Activated CD4-positive, alpha-beta T cell treated with anti-CD3 and anti-CD28 coated beads, Interleukin-2, amount 10 ng/mL, durations not matched to agents 24 days and 14 days (primary cell): Measurements from ENCODE around the gene EPGN. TPM values are rescaled to one million over a fixed set of nuclear protein-coding genes. Genes with fewer than 3 reads are reported as not detected.

Experiments used
- DNase-seq: peaks from one replicate; pipeline ENCODE4 v3.0.0; 2022
- H3K27ac Mint-ChIP-seq: one replicate; pipeline ENCODE4 v1.8.0; 2022; ENCODE audit warnings: mild to moderate bottlenecking, mixed read lengths
- H3K27me3 Mint-ChIP-seq: one replicate; pipeline ENCODE4 v1.8.0; 2022; ENCODE audit warnings: mixed read lengths
- H3K36me3 Mint-ChIP-seq: one replicate; pipeline ENCODE4 v1.8.0; 2022; ENCODE audit warnings: low read depth, mild to moderate bottlenecking, mixed read lengths
- H3K4me1 Mint-ChIP-seq: one replicate; pipeline ENCODE4 v1.8.0; 2021; ENCODE audit warnings: mixed read lengths
- H3K4me3 Mint-ChIP-seq: one replicate; pipeline ENCODE4 v1.8.0; 2022; ENCODE audit warnings: mild to moderate bottlenecking, moderate library complexity, mixed read lengths
- H3K9me3 Mint-ChIP-seq: one replicate; pipeline ENCODE4 v1.8.0; 2021; ENCODE audit warnings: mixed read lengths
- intact Hi-C: fragments of 100-400 bp; cut with micrococcal nuclease; formaldehyde crosslinking; loops from one replicate; pipeline ENCODE4 v1.15.1; 2023
- total RNA-seq: library from RNA; stranded (reverse); gene quantifications from 2 replicates; pipeline ENCODE4 v1.2.3, GENCODE V29; 2022

Gene EPGN
- total RNA-seq, 1 donor from 2014 or later = not detected

DNA sequence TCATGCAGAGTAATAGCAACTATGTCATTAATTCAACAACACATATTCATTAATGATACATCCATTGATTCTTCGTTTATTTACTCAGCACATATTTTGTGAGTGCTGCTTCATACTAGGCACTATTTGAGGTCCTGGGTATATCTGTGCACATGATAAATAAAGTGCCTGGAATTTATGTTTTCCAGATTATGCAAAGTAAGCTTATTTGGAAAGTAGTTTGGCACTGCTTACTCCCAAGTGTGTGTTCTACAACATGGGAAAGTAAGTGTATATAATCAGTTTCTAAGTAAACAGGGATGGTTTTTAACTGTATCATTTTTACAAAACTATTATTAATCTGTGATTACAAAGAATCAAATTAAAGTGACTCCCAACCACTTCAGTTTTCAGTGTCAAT, 16.8 kb upstream of the EPGN start:
- intact Hi-C loops = no loop called here

DNA sequence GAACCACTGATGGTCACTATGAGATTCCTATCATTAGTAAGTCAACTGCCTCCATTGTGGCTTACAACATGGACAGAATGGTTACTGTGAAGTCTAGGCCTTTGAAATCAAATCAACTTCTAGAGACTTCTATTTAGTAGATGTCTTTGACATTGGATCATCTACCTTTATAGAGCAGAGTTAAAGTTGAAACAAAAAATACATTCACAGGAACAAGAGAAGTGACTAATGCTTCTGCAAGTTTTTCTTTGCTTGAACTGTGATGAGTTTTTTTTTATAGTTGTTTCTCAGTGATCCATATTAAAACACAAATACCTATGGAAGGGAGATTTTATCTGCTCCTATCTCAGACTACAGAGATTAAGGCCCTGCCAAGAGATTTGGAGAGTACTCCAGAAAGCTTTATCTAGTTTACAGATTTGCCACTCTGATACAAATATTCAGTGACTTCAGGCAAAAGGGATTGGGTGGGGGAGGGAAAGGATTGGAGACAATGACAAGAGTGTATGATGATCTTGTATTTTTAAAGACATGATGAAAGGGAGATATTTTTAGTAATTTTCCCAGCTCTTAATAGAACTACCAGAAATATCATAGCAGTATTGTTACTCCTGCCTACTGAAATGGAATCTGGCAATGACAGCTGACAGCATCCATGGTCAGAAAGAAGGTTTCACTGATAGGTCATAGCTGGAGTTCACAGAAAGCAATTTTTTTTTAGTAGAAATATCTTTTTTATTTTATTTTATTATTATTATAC, 16.0 kb upstream of the EPGN start:
- Mint-ChIP-seq H3K27me3 (no peaks in the 10 kb centered on the region), H3K4me1 (no peaks in the 10 kb centered on the region), H3K4me3 (no peak overlapping the region), H3K36me3 (no peaks in the 10 kb centered on the region), H3K9me3 (peaks cover 3% of the 10 kb centered on the region), H3K27ac (no peak overlapping the region)
- DNase-seq = no peak
- intact Hi-C loops = no loop called here

More for the DNA sequence above, 16.8 kb upstream of the EPGN start:
- H3K27ac Mint-ChIP-seq = no peak overlapping the region
- H3K27me3 Mint-ChIP-seq = no peaks in the 10 kb centered on the region
- peaks cover 3% of the 10 kb centered on the region for H3K9me3 Mint-ChIP-seq
- no peak for DNase-seq
- H3K36me3 Mint-ChIP-seq = no peaks in the 10 kb centered on the region
- H3K4me3 Mint-ChIP-seq = no peak overlapping the region
- H3K4me1 Mint-ChIP-seq = no peaks in the 10 kb centered on the region

DNA sequence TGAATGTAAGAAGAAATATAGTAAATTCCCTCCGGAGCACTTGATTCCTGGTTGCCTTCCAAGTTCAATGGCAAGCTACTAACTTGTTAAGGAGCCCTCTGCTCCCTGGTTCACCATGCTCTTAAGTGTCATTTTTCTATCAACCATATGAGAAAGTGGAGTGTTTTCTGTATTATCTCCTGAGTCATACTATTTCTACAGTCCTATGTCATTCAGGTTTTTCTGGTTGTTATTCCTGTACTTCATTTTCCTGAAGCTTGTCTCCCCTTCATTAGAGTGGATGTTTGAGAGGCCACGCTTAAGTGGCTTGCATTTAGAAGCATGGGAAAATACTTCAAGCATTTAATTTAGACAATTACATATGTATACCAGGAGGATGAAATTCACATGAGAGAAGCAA, 14.7 kb upstream of the EPGN start:
- no peaks in the 10 kb centered on the region for H3K27me3 Mint-ChIP-seq
- intact Hi-C loops = no loop called here
- peaks cover 3% of the 10 kb centered on the region for H3K9me3 Mint-ChIP-seq
- no peak overlapping the region for H3K27ac Mint-ChIP-seq
- no peaks in the 10 kb centered on the region for H3K4me1 Mint-ChIP-seq
- no peak for DNase-seq
- no peaks in the 10 kb centered on the region for H3K36me3 Mint-ChIP-seq
- H3K4me3 Mint-ChIP-seq = no peak overlapping the region

DNA sequence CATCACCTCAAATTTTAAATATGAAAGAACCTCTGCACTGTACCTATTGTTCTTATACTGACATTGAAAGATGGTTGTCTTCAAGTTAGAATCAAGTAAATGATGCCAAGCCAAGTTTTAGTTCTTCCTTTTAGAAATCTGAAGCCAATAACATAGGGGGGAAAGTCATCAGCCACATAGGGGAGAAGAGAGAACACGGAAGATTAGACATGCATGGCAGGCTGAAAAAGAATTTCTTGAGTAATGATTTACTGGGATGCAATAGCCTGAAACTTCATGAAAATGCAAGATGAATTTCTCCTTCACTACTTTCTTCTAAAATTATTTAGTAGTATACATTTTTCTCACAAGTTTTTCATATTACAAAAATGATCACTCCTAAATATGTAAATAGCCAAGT, 13.6 kb upstream of the EPGN start:
- intact Hi-C loops = no loop called here
- H3K27me3 Mint-ChIP-seq = no peaks in the 10 kb centered on the region
- H3K4me1 Mint-ChIP-seq = no peaks in the 10 kb centered on the region
- no peak overlapping the region for H3K4me3 Mint-ChIP-seq
- peaks cover 1% of the 10 kb centered on the region for H3K9me3 Mint-ChIP-seq
- no peak for DNase-seq
- H3K36me3 Mint-ChIP-seq = no peaks in the 10 kb centered on the region
- H3K27ac Mint-ChIP-seq = no peak overlapping the region

DNA sequence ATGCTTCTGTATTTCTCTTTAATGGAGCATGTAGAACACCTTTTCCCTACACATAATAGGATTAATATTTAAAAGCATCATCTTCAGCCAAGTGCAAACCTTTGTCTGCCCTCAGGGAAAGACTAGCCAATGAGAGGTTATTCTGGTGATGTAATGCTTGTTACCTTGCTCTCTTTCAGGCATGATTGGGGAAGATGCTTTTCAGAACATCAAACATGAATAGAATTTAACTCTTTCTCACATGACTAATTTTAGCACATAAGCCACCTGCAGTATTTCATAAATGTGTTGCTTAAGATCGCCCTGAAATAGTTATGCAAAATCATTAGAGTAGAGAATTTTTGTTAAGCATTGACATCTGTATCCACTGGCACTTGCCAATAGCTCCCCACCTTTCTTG, 10.7 kb upstream of the EPGN start:
- Mint-ChIP-seq H3K27ac (no peak overlapping the region), H3K27me3 (no peaks in the 10 kb centered on the region), H3K4me3 (no peak overlapping the region), H3K36me3 (no peaks in the 10 kb centered on the region), H3K9me3 (no peaks in the 10 kb centered on the region), H3K4me1 (no peaks in the 10 kb centered on the region)
- intact Hi-C loops = no loop called here
- DNase-seq = no peak

DNA sequence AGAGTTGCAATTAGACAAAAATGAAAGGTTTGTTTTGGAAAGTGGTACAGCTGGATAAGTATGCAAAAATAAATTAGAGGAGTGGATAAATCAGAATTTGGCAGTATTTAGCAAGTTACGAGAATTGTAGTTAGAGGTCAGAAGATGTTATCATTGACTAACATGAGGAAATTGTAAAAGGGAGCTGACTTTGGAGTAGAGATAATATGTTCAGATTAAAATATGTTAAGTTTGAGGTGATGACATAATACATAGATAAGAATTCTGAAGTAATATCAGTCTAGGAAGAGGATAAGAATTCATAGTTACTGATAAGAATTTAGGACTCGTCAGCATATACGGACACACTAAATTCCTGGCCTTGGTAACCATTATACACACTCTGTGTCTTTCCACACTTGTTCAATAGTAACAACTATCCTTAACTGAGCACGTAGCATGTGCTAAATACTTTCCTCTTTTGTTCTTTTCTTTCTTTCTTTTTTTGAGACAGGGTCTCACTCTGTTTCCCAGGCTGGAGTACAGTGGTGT, 4.1 kb upstream of the EPGN start:
- DNase-seq = no peak
- Mint-ChIP-seq H3K4me3 (no peak overlapping the region), H3K36me3 (no peaks in the 10 kb centered on the region), H3K4me1 (peaks cover 6% of the 10 kb centered on the region), H3K27me3 (no peaks in the 10 kb centered on the region), H3K27ac (no peak overlapping the region), H3K9me3 (no peaks in the 10 kb centered on the region)
- intact Hi-C loops = no loop called here

DNA sequence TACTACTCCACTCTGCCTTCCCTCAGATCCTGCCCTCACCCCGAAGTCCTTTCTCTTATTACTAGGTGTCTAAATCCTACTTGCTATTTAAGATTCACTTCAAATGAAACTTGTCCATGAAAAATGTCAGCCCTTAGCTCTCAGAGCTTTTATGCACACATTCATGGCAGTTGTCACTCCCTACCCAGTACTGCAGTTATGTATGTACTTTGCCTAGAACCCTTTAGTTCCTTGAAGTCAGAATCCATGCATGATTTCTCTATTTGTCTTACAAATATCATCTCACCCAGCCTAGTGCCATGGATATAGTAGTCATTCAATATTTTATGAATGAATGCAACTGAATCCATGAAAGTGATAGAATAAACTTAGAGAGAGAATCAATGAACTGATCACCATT, 3.3 kb upstream of the EPGN start:
- H3K4me3 Mint-ChIP-seq = no peak overlapping the region
- DNase-seq = no peak
- no peaks in the 10 kb centered on the region for H3K9me3 Mint-ChIP-seq
- H3K27ac Mint-ChIP-seq = no peak overlapping the region
- no peaks in the 10 kb centered on the region for H3K36me3 Mint-ChIP-seq
- no peaks in the 10 kb centered on the region for H3K27me3 Mint-ChIP-seq
- intact Hi-C loops = no loop called here
- H3K4me1 Mint-ChIP-seq = peaks cover 6% of the 10 kb centered on the region

DNA sequence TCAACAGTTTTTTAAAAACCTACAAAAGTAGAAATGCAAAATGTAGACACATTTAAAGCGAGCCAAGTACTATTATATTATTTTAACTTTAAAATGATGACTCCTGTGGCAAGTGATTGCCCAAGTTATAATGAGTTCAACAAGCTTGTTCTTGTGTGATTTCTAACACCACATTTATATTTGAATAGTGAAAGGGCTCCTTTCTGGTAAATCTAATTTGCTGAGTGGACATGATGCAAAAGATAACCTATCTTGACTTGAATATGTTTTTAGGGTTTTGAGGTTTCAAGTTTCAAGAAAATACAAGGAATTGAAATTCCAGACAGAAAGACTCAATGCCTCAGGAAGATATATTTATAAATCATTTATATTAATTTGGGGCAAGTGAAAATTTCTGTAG, 1.1 kb upstream of the EPGN start:
- H3K4me1 Mint-ChIP-seq = peaks cover 6% of the 10 kb centered on the region
- H3K9me3 Mint-ChIP-seq = no peaks in the 10 kb centered on the region
- no peaks in the 10 kb centered on the region for H3K36me3 Mint-ChIP-seq
- no peak overlapping the region for H3K4me3 Mint-ChIP-seq
- no peak for DNase-seq
- intact Hi-C loops = no loop called here
- H3K27ac Mint-ChIP-seq = no peak overlapping the region
- no peaks in the 10 kb centered on the region for H3K27me3 Mint-ChIP-seq

DNA sequence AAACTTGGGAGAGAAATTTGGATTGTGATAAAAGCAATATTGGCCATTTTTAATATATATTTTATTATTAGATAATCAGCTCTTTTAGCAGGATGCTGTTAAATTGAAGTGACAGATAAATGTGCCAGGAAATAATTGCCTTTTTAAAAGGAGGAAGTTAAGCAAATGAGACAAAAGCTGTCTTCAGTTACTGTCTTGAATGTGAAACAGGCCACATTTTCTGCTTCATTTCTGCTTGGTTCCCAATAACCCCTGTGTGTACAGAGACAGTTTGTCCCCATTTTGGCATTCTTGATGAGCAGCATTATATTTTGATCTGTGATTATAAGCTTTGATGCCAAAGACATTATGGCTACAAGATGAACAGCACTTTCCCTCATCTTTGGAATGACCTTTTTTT, 953 bp downstream of the EPGN start:
- DNase-seq = no peak
- no peak overlapping the region for H3K4me3 Mint-ChIP-seq
- peaks cover 6% of the 10 kb centered on the region for H3K4me1 Mint-ChIP-seq
- H3K9me3 Mint-ChIP-seq = no peaks in the 10 kb centered on the region
- intact Hi-C loops = no loop called here
- no peaks in the 10 kb centered on the region for H3K27me3 Mint-ChIP-seq
- H3K27ac Mint-ChIP-seq = no peak overlapping the region
- H3K36me3 Mint-ChIP-seq = no peaks in the 10 kb centered on the region

DNA sequence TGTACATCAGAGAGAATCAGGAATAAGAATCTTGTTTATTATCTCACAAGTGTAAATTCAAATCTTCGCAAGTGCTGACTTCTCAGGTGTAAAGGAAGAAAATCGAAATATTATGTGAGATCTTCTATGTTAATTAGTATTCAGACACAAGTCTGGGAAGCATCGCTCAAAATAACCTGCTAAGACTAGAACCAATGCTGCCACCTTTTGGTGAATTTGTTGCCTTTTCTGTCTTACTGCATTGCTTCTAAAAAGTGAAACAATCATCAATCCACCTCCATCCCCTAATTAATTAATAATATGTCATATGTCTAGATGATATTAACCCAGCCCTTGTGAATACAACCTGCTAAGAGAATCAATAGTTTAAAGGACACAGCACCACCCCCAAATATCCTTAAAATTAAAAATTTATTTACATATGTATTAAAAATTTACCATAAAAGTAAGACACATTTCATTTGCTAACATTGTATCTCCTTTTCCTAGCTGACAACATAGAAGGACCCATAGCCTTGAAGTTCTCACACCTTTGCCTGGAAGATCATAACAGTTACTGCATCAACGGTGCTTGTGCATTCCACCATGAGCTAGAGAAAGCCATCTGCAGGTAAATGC, 3.5 kb downstream of the EPGN start:
- Mint-ChIP-seq H3K4me3 (no peak overlapping the region), H3K27ac (no peak overlapping the region), H3K4me1 (peaks cover 6% of the 10 kb centered on the region), H3K36me3 (no peaks in the 10 kb centered on the region), H3K9me3 (no peaks in the 10 kb centered on the region), H3K27me3 (peaks cover 2% of the 10 kb centered on the region)
- intact Hi-C loops = loop anchor here (1.0 kb wide), 2 partner anchors 84 to 123 kb away; no protein-coding TSS in a partner anchor
- DNase-seq = peak; percentile 75

DNA sequence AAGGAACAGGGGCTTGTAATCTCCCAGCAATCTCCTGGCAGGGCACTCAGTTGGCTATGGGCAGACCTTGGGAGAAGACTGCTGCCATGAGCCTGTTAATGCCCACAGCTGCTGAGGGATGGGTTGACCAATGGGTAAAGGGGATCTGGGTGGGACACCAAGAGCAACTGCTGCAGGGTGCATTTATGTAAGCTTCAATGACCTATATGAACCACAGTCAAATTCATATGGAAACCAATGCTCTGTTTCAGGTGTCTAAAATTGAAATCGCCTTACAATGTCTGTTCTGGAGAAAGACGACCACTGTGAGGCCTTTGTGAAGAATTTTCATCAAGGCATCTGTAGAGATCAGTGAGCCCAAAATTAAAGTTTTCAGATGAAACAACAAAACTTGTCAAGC, 6.1 kb downstream of the EPGN start:
- DNase-seq = no peak
- intact Hi-C loops = no loop called here
- Mint-ChIP-seq H3K9me3 (no peaks in the 10 kb centered on the region), H3K4me3 (no peak overlapping the region), H3K27ac (no peak overlapping the region), H3K27me3 (peaks cover 2% of the 10 kb centered on the region), H3K4me1 (no peaks in the 10 kb centered on the region), H3K36me3 (no peaks in the 10 kb centered on the region)

DNA sequence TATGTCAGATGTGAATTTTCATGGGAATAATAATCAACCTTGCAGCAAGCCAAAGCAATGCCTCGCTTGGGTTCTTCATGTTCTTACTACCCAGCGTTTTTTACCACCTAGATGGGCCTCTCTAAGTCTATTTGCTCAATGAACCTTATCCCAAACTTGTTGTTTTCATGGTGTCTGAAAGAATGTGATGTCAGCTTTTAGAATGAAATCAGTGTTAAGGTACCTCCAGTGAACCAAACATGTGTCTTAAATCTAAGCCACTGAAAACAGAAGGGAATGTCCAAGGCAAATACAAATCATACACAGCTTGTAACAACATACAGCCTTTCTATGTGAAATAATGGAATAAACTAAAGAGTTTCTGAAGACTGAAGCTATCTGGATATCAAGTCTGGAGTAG, 6.7 kb downstream of the EPGN start:
- no peak overlapping the region for H3K4me3 Mint-ChIP-seq
- H3K27ac Mint-ChIP-seq = no peak overlapping the region
- H3K9me3 Mint-ChIP-seq = no peaks in the 10 kb centered on the region
- no peaks in the 10 kb centered on the region for H3K36me3 Mint-ChIP-seq
- DNase-seq = no peak
- no peaks in the 10 kb centered on the region for H3K4me1 Mint-ChIP-seq
- intact Hi-C loops = no loop called here
- H3K27me3 Mint-ChIP-seq = peaks cover 2% of the 10 kb centered on the region

DNA sequence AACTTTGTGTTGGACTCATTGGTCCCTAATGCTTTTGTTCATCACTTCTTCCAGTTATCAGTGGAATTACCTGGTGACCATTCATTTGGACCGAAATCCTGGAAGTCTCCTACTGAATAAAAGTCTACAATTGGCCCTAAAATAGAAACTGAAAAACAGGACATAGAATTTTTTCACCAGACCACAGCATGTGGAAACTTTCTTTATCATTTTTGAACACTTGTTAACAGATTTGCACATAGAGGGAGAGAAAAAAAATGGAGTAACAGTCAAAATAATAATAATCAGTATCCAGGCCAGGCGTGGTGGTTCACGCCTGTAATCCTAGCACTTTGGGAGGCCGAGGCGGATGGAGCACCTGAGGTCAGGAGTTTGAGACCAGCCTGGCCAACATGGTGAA, 7.1 kb downstream of the EPGN start:
- Mint-ChIP-seq H3K27me3 (peaks cover 2% of the 10 kb centered on the region), H3K4me1 (no peaks in the 10 kb centered on the region), H3K27ac (no peak overlapping the region), H3K4me3 (no peak overlapping the region), H3K36me3 (no peaks in the 10 kb centered on the region), H3K9me3 (no peaks in the 10 kb centered on the region)
- DNase-seq = no peak
- intact Hi-C loops = no loop called here

DNA sequence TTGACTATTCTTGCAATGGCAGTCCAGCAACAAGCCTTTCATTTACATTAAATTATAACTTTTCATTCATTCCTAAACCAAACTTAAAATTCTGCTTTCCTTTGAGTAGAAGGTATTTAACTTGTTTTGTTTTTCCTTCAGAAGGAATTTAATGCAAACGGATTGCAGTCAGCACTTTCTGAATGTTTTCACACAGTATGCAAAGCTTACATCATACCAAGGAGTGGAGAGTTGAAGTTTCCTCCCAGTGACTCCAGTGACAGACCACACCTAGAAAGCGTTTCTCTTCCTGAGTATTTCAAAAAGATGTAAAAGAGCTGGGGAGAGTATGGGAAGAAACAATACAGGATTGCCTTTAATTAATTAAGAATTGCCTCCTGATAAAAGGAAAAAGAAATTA, 8.1 kb downstream of the EPGN start:
- Mint-ChIP-seq H3K9me3 (no peaks in the 10 kb centered on the region), H3K27me3 (peaks cover 8% of the 10 kb centered on the region), H3K4me3 (no peak overlapping the region), H3K36me3 (no peaks in the 10 kb centered on the region), H3K27ac (no peak overlapping the region), H3K4me1 (peaks cover 1% of the 10 kb centered on the region)
- no peak for DNase-seq
- intact Hi-C loops = no loop called here
